ENCODE data around the gene TMEM41A. TPM values are rescaled to one million over a fixed set of nuclear protein-coding genes. Genes with fewer than 3 reads are reported as not detected.
"Not testable (repeated sequence)": the region's sequence is repeated elsewhere in the genome, so short reads cannot be mapped to it uniquely, and the experiment has no call there.

TMEM41A gene
- total and polyA plus RNA-seq, 9 donors = 13.6 to 19.4 (median 15.9) TPM

DNA sequence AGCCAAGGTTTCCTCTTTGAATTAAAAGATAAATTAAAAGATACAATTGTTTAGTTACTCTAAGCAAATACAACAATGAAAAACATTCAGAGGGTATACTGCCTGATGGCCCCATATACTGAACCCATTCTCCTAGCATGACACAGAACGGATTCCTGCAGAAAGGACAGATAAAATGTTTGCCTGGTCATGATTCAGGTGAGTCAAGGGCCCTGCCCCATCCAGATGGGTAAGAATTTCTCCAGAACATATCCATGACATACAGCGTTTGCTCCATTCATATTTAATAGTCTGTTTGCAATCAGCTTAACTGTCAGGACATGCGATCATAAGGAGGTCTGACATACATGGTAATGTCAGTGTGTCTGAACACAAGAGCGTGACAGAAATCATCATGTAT, 8.6 kb downstream of the TMEM41A start:
- peaks cover 61% of the 10 kb centered on the region for H3K36me3 ChIP-seq (ENCODE audit: control insufficient read depth, insufficient read depth, low read length)
- DNase-seq = no peak
- H3K4me1 ChIP-seq (ENCODE audit: control insufficient read depth, insufficient read depth, low read length) = no peaks in the 10 kb centered on the region
- no peak overlapping the region for H3K4me3 ChIP-seq (ENCODE audit: low read length)
- no peaks in the 10 kb centered on the region for H3K27me3 ChIP-seq (ENCODE audit: control insufficient read depth, insufficient read depth, low read length)
- WGBS (ENCODE audit: insufficient coverage) = 93% methylated on average over 3 of the region's 4 CpGs
- H3K27ac ChIP-seq (ENCODE audit: low read length) = no peak overlapping the region
- no peaks in the 10 kb centered on the region for H3K9me3 ChIP-seq (replicated peaks; ENCODE audit: control insufficient read depth, low read depth, low read length)

GRCh38 chr3:185489462-185489861, 9.4 kb downstream of the TMEM41A start:
- DNase-seq = no peak
- no peaks in the 10 kb centered on the region for H3K4me1 ChIP-seq (ENCODE audit: control insufficient read depth, insufficient read depth, low read length)
- peaks cover 53% of the 10 kb centered on the region for H3K36me3 ChIP-seq (ENCODE audit: control insufficient read depth, insufficient read depth, low read length)
- H3K27me3 ChIP-seq (ENCODE audit: control insufficient read depth, insufficient read depth, low read length) = no peaks in the 10 kb centered on the region
- H3K27ac ChIP-seq (ENCODE audit: low read length) = no peak overlapping the region
- no peak overlapping the region for H3K4me3 ChIP-seq (ENCODE audit: low read length)
- H3K9me3 ChIP-seq (replicated peaks; ENCODE audit: control insufficient read depth, low read depth, low read length) = no peaks in the 10 kb centered on the region
- WGBS (ENCODE audit: insufficient coverage) = 60% methylated on average over 1 of the region's 3 CpGs

DNA sequence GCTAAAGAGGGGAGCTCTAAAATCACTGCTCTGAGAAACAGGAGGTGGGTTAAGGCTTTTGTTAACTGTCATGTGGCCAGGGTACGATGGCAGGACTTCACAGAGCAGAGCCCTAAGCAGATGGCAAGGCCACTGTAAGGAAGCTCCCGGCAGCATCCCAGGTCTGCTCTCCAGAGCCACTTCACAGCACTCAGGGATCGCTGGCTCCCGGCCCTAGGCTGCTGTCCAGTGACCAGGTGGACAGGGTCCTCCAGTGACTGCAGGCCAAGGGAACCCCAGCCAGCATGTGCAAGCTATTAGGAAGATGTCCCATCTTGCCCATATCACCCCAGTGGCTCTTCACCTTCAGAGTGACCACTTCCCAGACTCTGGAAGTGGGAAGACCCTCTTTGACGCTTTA, 10.4 kb downstream of the TMEM41A start:
- 82% methylated on average over 5 of the region's 5 CpGs for whole genome bisulfite sequencing (ENCODE audit: insufficient coverage)
- no peak overlapping the region for H3K27ac ChIP-seq (ENCODE audit: low read length)
- DNase-seq = no peak
- no peaks in the 10 kb centered on the region for H3K27me3 ChIP-seq (ENCODE audit: control insufficient read depth, insufficient read depth, low read length)
- peaks cover 47% of the 10 kb centered on the region for H3K36me3 ChIP-seq (ENCODE audit: control insufficient read depth, insufficient read depth, low read length)
- no peak overlapping the region for H3K4me3 ChIP-seq (ENCODE audit: low read length)
- H3K4me1 ChIP-seq (ENCODE audit: control insufficient read depth, insufficient read depth, low read length) = no peaks in the 10 kb centered on the region
- no peaks in the 10 kb centered on the region for H3K9me3 ChIP-seq (replicated peaks; ENCODE audit: control insufficient read depth, low read depth, low read length)

DNA sequence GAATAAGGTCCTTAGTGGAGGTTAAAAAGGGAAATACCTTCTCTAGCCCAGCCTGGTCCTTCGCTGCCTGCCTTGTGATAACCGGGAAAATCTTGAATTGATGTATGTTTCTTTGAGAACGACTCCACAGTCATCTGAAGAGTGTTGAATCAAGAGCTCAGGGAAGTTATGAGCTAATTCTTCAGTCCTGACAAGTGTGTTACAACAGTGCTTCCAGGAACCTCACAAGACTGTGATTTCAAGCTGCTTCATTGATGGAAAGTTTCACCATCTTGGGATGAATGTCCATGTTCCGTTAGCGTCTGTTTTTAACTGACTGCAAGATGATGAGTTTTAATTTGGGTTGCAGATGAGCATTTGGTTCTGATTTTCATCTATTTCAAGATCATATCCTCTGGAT, 12.4 kb downstream of the TMEM41A start:
- no peaks in the 10 kb centered on the region for H3K4me1 ChIP-seq (ENCODE audit: control insufficient read depth, insufficient read depth, low read length)
- WGBS (ENCODE audit: insufficient coverage) = 89% methylated on average over 3 of the region's 5 CpGs
- H3K36me3 ChIP-seq (ENCODE audit: control insufficient read depth, insufficient read depth, low read length) = peaks cover 40% of the 10 kb centered on the region
- no peak for DNase-seq
- no peaks in the 10 kb centered on the region for H3K27me3 ChIP-seq (ENCODE audit: control insufficient read depth, insufficient read depth, low read length)
- H3K27ac ChIP-seq (ENCODE audit: low read length) = no peak overlapping the region
- H3K9me3 ChIP-seq (replicated peaks; ENCODE audit: control insufficient read depth, low read depth, low read length) = no peaks in the 10 kb centered on the region
- H3K4me3 ChIP-seq (ENCODE audit: low read length) = no peak overlapping the region

- Histone ChIP-seq H3K9me3 (replicated peaks; ENCODE audit: control insufficient read depth, low read depth, low read length) (no peaks in the 10 kb centered on the region), H3K27me3 (ENCODE audit: control insufficient read depth, insufficient read depth, low read length) (no peaks in the 10 kb centered on the region), H3K4me3 (ENCODE audit: low read length) (no peak overlapping the region), H3K4me1 (ENCODE audit: control insufficient read depth, insufficient read depth, low read length) (no peaks in the 10 kb centered on the region), H3K27ac (ENCODE audit: low read length) (no peak overlapping the region), H3K36me3 (ENCODE audit: control insufficient read depth, insufficient read depth, low read length) (peaks cover 35% of the 10 kb centered on the region)
- DNase-seq = no peak
- no CpG with 5 or more reads among the region's 3 CpGs for WGBS (ENCODE audit: insufficient coverage)
Observed at GRCh38 chr3:185484296-185484695, 14.5 kb downstream of the TMEM41A start.

DNA sequence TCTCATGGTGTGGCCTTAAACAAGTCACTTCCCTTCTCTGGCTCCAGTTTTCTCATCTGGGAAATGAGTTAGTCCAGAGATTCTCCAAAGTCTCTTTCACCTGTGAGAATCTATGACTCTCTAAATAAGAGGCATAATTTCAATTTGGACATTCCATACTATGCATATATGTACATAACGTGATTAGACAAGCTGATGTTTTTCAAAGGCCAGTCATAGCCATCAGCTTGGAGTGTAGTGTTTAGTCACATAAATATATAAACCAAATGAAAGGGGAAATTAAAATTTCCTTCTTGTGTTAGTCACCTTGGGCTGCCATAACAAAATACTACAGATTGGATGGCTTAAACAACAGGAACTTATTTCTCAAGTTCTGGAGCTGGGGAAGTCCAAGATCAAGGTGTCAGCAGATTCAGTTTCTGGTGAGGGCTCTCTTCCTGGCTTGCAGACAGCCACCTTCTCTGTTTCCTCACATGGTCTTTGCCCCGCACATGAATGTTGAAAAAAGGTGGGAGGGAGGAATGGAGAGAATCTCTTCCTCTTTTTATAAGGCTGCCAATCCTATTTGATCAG, 19.4 kb downstream of the TMEM41A start:
- no peak for DNase-seq
- H3K27me3 ChIP-seq (ENCODE audit: control insufficient read depth, insufficient read depth, low read length) = no peaks in the 10 kb centered on the region
- peaks cover 35% of the 10 kb centered on the region for H3K36me3 ChIP-seq (ENCODE audit: control insufficient read depth, insufficient read depth, low read length)
- H3K9me3 ChIP-seq (replicated peaks; ENCODE audit: control insufficient read depth, low read depth, low read length) = no peaks in the 10 kb centered on the region
- no peaks in the 10 kb centered on the region for H3K4me1 ChIP-seq (ENCODE audit: control insufficient read depth, insufficient read depth, low read length)
- no peak overlapping the region for H3K4me3 ChIP-seq (ENCODE audit: low read length)
- WGBS (ENCODE audit: insufficient coverage) = no CpG with 5 or more reads among the region's 2 CpGs
- H3K27ac ChIP-seq (ENCODE audit: low read length) = no peak overlapping the region

DNA sequence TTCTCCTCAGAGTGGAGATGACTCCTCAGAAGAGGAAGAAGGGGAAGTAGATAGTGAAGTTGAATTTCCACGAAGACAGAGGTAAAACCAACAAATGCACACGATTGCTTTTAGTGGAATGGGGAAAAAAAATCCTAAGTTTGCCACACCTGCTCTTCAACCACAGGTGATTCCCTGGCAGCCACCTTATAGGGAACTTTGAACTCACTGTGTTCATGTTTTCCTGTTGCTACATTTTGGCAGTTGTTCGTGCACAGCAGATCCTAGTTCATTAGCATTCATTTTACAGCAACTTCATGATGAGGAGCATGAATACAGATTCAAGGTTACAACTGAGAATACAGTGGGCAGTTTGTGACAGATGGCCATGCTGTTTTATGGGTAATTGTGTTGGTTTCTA, 21.5 kb downstream of the TMEM41A start:
- no peaks in the 10 kb centered on the region for H3K27me3 ChIP-seq (ENCODE audit: control insufficient read depth, insufficient read depth, low read length)
- H3K4me1 ChIP-seq (ENCODE audit: control insufficient read depth, insufficient read depth, low read length) = no peaks in the 10 kb centered on the region
- no peaks in the 10 kb centered on the region for H3K9me3 ChIP-seq (replicated peaks; ENCODE audit: control insufficient read depth, low read depth, low read length)
- H3K36me3 ChIP-seq (ENCODE audit: control insufficient read depth, insufficient read depth, low read length) = peaks cover 39% of the 10 kb centered on the region
- 83% methylated on average over 1 of the region's 3 CpGs for WGBS (ENCODE audit: insufficient coverage)
- no peak overlapping the region for H3K4me3 ChIP-seq (ENCODE audit: low read length)
- no peak overlapping the region for H3K27ac ChIP-seq (ENCODE audit: low read length)
- no peak for DNase-seq

GRCh38 chr3:185474922-185475321, 23.9 kb downstream of the TMEM41A start:
- WGBS (ENCODE audit: insufficient coverage) = no CpG with 5 or more reads among the region's 6 CpGs
- DNase-seq = not testable (repeated sequence)

GRCh38 chr3:185473290-185473815, 25.5 kb downstream of the TMEM41A start:
- DNase-seq = peak; percentile 71
- H3K27ac ChIP-seq (ENCODE audit: low read length) = no peak overlapping the region
- WGBS (ENCODE audit: insufficient coverage) = 77% methylated on average over 9 of the region's 15 CpGs
- H3K27me3 ChIP-seq (ENCODE audit: control insufficient read depth, insufficient read depth, low read length) = no peaks in the 10 kb centered on the region
- peaks cover 23% of the 10 kb centered on the region for H3K36me3 ChIP-seq (ENCODE audit: control insufficient read depth, insufficient read depth, low read length)
- no peaks in the 10 kb centered on the region for H3K9me3 ChIP-seq (replicated peaks; ENCODE audit: control insufficient read depth, low read depth, low read length)
- H3K4me3 ChIP-seq (ENCODE audit: low read length) = no peak overlapping the region
- no peaks in the 10 kb centered on the region for H3K4me1 ChIP-seq (ENCODE audit: control insufficient read depth, insufficient read depth, low read length)

More at GRCh38 chr3:185474922-185475321, 23.9 kb downstream of the TMEM41A start:
- not testable (repeated sequence) for H3K27me3 ChIP-seq (ENCODE audit: control insufficient read depth, insufficient read depth, low read length); H3K4me3 ChIP-seq (ENCODE audit: low read length); H3K4me1 ChIP-seq (ENCODE audit: control insufficient read depth, insufficient read depth, low read length); H3K9me3 ChIP-seq (replicated peaks; ENCODE audit: control insufficient read depth, low read depth, low read length); H3K27ac ChIP-seq (ENCODE audit: low read length)
- peaks cover 23% of the 10 kb centered on the region for H3K36me3 ChIP-seq (ENCODE audit: control insufficient read depth, insufficient read depth, low read length)

DNA sequence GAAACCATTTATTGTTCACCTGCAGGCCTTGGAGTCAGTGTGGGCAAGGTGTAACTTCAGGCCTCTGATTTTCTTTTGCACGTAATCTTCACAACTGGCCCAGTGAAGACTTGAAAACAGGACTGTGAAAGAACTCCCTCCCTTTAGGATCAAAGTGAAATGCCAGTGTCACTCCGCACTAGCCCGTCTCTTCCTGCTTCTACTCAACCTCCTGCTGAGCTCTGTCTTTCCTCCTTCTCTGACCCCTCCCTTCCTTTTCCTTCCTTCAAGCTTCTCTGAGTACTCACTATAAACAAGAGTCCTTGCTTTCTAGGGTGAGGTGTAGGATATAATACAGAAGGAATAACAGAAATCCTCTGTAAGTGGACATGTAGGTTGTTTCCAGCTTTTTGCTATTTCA, 28.5 kb downstream of the TMEM41A start:
- Histone ChIP-seq H3K36me3 (ENCODE audit: control insufficient read depth, insufficient read depth, low read length) (peaks cover 30% of the 10 kb centered on the region), H3K27ac (ENCODE audit: low read length) (no peak overlapping the region), H3K4me3 (ENCODE audit: low read length) (no peak overlapping the region), H3K9me3 (replicated peaks; ENCODE audit: control insufficient read depth, low read depth, low read length) (no peaks in the 10 kb centered on the region), H3K27me3 (ENCODE audit: control insufficient read depth, insufficient read depth, low read length) (no peaks in the 10 kb centered on the region), H3K4me1 (ENCODE audit: control insufficient read depth, insufficient read depth, low read length) (no peaks in the 10 kb centered on the region)
- WGBS (ENCODE audit: insufficient coverage) = 75% methylated on average over 1 of the region's 3 CpGs
- no peak for DNase-seq

DNA sequence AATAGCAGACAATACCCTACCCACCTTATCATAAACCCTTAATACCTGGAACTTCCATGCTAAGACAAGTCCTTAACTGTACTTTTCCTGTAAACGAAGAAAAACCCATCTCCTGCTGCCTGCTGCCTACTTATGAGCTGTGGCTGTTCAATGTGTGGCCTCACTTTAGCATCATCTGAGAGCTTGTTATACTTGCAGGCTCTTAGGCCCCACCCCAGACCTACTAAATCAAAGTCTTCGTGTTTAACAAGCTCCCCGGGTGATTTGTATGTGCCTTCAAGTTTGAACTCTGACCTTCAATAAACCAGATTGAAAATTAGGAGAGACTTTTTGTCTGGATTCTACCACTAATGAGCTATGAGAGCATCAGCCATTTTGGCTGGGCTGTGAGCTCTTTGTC, 29.3 kb downstream of the TMEM41A start:
- no peaks in the 10 kb centered on the region for H3K27me3 ChIP-seq (ENCODE audit: control insufficient read depth, insufficient read depth, low read length)
- peaks cover 30% of the 10 kb centered on the region for H3K36me3 ChIP-seq (ENCODE audit: control insufficient read depth, insufficient read depth, low read length)
- 47% methylated on average over 1 of the region's 3 CpGs for WGBS (ENCODE audit: insufficient coverage)
- DNase-seq = no peak
- no peaks in the 10 kb centered on the region for H3K4me1 ChIP-seq (ENCODE audit: control insufficient read depth, insufficient read depth, low read length)
- no peak overlapping the region for H3K27ac ChIP-seq (ENCODE audit: low read length)
- no peak overlapping the region for H3K4me3 ChIP-seq (ENCODE audit: low read length)
- no peaks in the 10 kb centered on the region for H3K9me3 ChIP-seq (replicated peaks; ENCODE audit: control insufficient read depth, low read depth, low read length)

All from muscle of leg (tissue), 11 donors.